ENCODE data around the gene PTPMT1. TPM values are rescaled to one million over a fixed set of nuclear protein-coding genes. Genes with fewer than 3 reads are reported as not detected.

Gene PTPMT1
- polyA plus RNA-seq, 3 donors, result 39.2 to 87.8 (median 83.3) TPM

- Histone ChIP-seq H2AFZ (ENCODE audit: insufficient read depth, low read depth, low read length, poor library complexity, severe bottlenecking) (no peak overlapping the region), H4K20me1 (ENCODE audit: insufficient read depth, low read length) (no peaks in the 10 kb centered on the region), H3K27ac (ENCODE audit: low read depth in 1 of 2, low read length in 2 of 2) (no peak overlapping the region), H3K36me3 (replicated peaks in 1 of 2; ENCODE audit: control insufficient read depth in 1 of 2, insufficient read depth in 2 of 2, low read length in 2 of 2) (peaks cover 0 to 18% of the 10 kb centered on the region in 2 donors), H3K4me2 (replicated peaks; ENCODE audit: extremely low read depth, low read length, poor library complexity, severe bottlenecking) (no peak overlapping the region), H3K9me3 (replicated peaks in 1 of 2; ENCODE audit: control insufficient read depth in 1 of 2, insufficient read depth in 1 of 2, low read length in 2 of 2) (no peaks in the 10 kb centered on the region), H3K4me3 (replicated peaks in 1 of 3; ENCODE audit: low read depth in 2 of 3, low read length in 3 of 3) (no peak overlapping the region), H3K4me1 (ENCODE audit: control insufficient read depth in 1 of 2, insufficient read depth in 2 of 2, low read length in 2 of 2) (peaks cover 8% of the 10 kb centered on the region in 2 donors), H3K79me2 (ENCODE audit: insufficient read depth, low read length) (no peaks in the 10 kb centered on the region), H3K27me3 (ENCODE audit: control insufficient read depth in 2 of 2, insufficient read depth in 2 of 2, low read length in 2 of 2) (no peaks in the 10 kb centered on the region), H3K9ac (ENCODE audit: insufficient read depth, low read length, poor library complexity, severe bottlenecking) (no peak overlapping the region)
- Mint-ChIP-seq H3K27me3 (ENCODE audit: low read depth in 3 of 3) (peaks cover 0 to 4% (median 2%) of the 10 kb centered on the region in 3 donors), H3K36me3 (peaks cover 7 to 29% of the 10 kb centered on the region in 2 donors), H3K27ac (no peak overlapping the region), H3K4me1 (peaks cover 12% of the 10 kb centered on the region), H3K4me3 (no peak overlapping the region), H3K9me3 (no peaks in the 10 kb centered on the region)
- no CpG with 5 or more reads among the region's 5 CpGs for WGBS (ENCODE audit: insufficient coverage)
- no peak for DNase-seq
- intact Hi-C loops (cut with micrococcal nuclease), result no loop called here
- TF ChIP-seq, protein P1, sequence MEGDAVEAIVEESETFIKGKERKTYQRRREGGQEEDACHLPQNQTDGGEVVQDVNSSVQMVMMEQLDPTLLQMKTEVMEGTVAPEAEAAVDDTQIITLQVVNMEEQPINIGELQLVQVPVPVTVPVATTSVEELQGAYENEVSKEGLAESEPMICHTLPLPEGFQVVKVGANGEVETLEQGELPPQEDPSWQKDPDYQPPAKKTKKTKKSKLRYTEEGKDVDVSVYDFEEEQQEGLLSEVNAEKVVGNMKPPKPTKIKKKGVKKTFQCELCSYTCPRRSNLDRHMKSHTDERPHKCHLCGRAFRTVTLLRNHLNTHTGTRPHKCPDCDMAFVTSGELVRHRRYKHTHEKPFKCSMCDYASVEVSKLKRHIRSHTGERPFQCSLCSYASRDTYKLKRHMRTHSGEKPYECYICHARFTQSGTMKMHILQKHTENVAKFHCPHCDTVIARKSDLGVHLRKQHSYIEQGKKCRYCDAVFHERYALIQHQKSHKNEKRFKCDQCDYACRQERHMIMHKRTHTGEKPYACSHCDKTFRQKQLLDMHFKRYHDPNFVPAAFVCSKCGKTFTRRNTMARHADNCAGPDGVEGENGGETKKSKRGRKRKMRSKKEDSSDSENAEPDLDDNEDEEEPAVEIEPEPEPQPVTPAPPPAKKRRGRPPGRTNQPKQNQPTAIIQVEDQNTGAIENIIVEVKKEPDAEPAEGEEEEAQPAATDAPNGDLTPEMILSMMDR (IDR thresholded peaks at IDR 0.05), result no peak
Observed at GRCh38 chr11:47606731-47607130, 41.3 kb downstream of the PTPMT1 start.

DNA sequence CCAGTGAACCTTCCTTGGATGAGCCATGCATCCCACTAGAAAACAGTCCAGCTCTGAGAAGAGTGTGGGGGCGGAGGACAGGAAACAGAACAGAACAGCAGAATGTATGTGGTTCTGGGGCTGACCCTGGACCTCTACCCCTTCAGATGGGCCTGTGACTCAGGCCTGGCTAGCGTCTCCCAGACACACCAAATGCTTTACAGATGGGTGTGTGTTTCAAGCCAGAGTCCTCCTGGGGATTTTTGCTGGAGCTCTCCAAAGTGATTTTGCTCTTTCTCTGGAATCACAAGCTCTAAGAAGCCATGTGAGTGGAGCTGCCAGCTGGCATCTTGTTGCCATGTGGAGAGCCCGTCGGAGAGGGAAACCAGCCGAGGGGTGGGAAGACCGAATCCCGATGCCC lies 42.0 kb downstream of the PTPMT1 start:
- H3K36me3 Mint-ChIP-seq, result peaks cover 7 to 29% of the 10 kb centered on the region in 2 donors
- H3K9me3 ChIP-seq (replicated peaks in 1 of 2; ENCODE audit: control insufficient read depth in 1 of 2, insufficient read depth in 1 of 2, low read length in 2 of 2), result no peaks in the 10 kb centered on the region
- WGBS (ENCODE audit: insufficient coverage), result 85% methylated on average over 5 of the region's 7 CpGs
- intact Hi-C loops (cut with micrococcal nuclease), result no loop called here
- H3K4me1 Mint-ChIP-seq, result peaks cover 15% of the 10 kb centered on the region
- no peak overlapping the region for H3K27ac Mint-ChIP-seq
- peaks cover 0 to 18% of the 10 kb centered on the region in 2 donors for H3K36me3 ChIP-seq (replicated peaks in 1 of 2; ENCODE audit: control insufficient read depth in 1 of 2, insufficient read depth in 2 of 2, low read length in 2 of 2)
- H3K27me3 ChIP-seq (ENCODE audit: control insufficient read depth in 2 of 2, insufficient read depth in 2 of 2, low read length in 2 of 2), result no peaks in the 10 kb centered on the region
- no peak overlapping the region for H3K27ac ChIP-seq (ENCODE audit: low read depth in 1 of 2, low read length in 2 of 2)
- DNase-seq, result no peak
- peaks cover 0 to 4% (median 2%) of the 10 kb centered on the region in 3 donors for H3K27me3 Mint-ChIP-seq (ENCODE audit: low read depth in 3 of 3)
- H3K4me3 ChIP-seq (replicated peaks in 1 of 3; ENCODE audit: low read depth in 2 of 3, low read length in 3 of 3), result no peak overlapping the region
- H3K4me2 ChIP-seq (replicated peaks; ENCODE audit: extremely low read depth, low read length, poor library complexity, severe bottlenecking), result no peak overlapping the region
- H3K4me3 Mint-ChIP-seq, result no peak overlapping the region
- peaks cover 12% of the 10 kb centered on the region in 2 donors for H3K4me1 ChIP-seq (ENCODE audit: control insufficient read depth in 1 of 2, insufficient read depth in 2 of 2, low read length in 2 of 2)
- no peaks in the 10 kb centered on the region for H4K20me1 ChIP-seq (ENCODE audit: insufficient read depth, low read length)
- no peaks in the 10 kb centered on the region for H3K9me3 Mint-ChIP-seq
- TF ChIP-seq, protein P1 (IDR thresholded peaks at IDR 0.05), result no peak
- H2AFZ ChIP-seq (ENCODE audit: insufficient read depth, low read depth, low read length, poor library complexity, severe bottlenecking), result no peak overlapping the region
- H3K9ac ChIP-seq (ENCODE audit: insufficient read depth, low read length, poor library complexity, severe bottlenecking), result no peak overlapping the region
- H3K79me2 ChIP-seq (ENCODE audit: insufficient read depth, low read length), result no peaks in the 10 kb centered on the region

All from CD14-positive monocyte (primary cell).